H9 (cell line): ENCODE measurements around the gene JSRP1. TPM values are rescaled to one million over a fixed set of nuclear protein-coding genes. Genes with fewer than 3 reads are reported as not detected.

Experiments
- DNase-seq: peaks from one replicate; pipeline ENCODE4 v3.0.0-alpha.2; 2017
- H2AFZ ChIP-seq: one replicate; pipeline ENCODE4 v1.6.1; 2013; ENCODE audit warnings: mild to moderate bottlenecking, low read length, control low read depth, moderate library complexity
- H2AK5ac ChIP-seq: 2 replicates; pipeline ENCODE4 v1.6.1; 2013; ENCODE audit warnings: low read length, control low read depth, mixed read lengths; ENCODE audit not compliant: insufficient read length
- H2BK120ac ChIP-seq: one replicate; pipeline ENCODE4 v1.6.1; 2013; ENCODE audit warnings: low read depth, mild to moderate bottlenecking, low read length, control low read depth, inconsistent platforms; ENCODE audit not compliant: poor library complexity, severe bottlenecking
- H2BK12ac ChIP-seq: 2 replicates; pipeline ENCODE4 v1.6.1; 2013; ENCODE audit warnings: low read length, control low read depth, mixed read lengths, low read depth; ENCODE audit not compliant: insufficient read length
- H2BK15ac ChIP-seq: 2 replicates; pipeline ENCODE4 v1.6.1; 2013; ENCODE audit warnings: low read depth, low read length, control low read depth
- H2BK20ac ChIP-seq: one replicate; pipeline ENCODE4 v1.6.1; 2013; ENCODE audit warnings: low read depth, mild to moderate bottlenecking, low read length, control low read depth, inconsistent platforms; ENCODE audit not compliant: poor library complexity, severe bottlenecking
- H2BK5ac ChIP-seq: 2 replicates; pipeline ENCODE4 v1.6.1; 2013; ENCODE audit warnings: low read length, control low read depth, mixed read lengths; ENCODE audit not compliant: insufficient read length
- H3K14ac ChIP-seq: 2 replicates; pipeline ENCODE4 v1.6.1; 2013; ENCODE audit warnings: low read length, control low read depth; ENCODE audit not compliant: insufficient read depth
- H3K18ac ChIP-seq: 2 replicates; pipeline ENCODE4 v1.6.1; 2013; ENCODE audit warnings: low read depth, mild to moderate bottlenecking, mixed read lengths, low read length, control low read depth; ENCODE audit not compliant: insufficient read length
- H3K23ac ChIP-seq: 2 replicates; pipeline ENCODE4 v1.6.1; 2013; ENCODE audit warnings: low read length, control low read depth, mixed read lengths, low read depth; ENCODE audit not compliant: insufficient read length
- H3K23me2 ChIP-seq: 2 replicates; pipeline ENCODE4 v1.6.1; 2013; ENCODE audit warnings: low read depth, mild to moderate bottlenecking, mixed read lengths, low read length, control low read depth; ENCODE audit not compliant: insufficient read length, poor library complexity, severe bottlenecking
- H3K27ac ChIP-seq: 2 replicates; pipeline ENCODE4 v1.5.1; 2013; ENCODE audit warnings: low read length, control low read depth, mixed read lengths, low read depth; ENCODE audit not compliant: insufficient read length
- H3K27me3 ChIP-seq: 2 replicates; pipeline ENCODE4 v1.6.1; 2013; ENCODE audit warnings: low read length, control low read depth, inconsistent platforms; ENCODE audit not compliant: insufficient read depth
- H3K4ac ChIP-seq: 2 replicates; pipeline ENCODE4 v1.6.1; 2013; ENCODE audit warnings: low read depth, mild to moderate bottlenecking, control low read depth, inconsistent platforms, low read length, moderate library complexity
- H3K4me1 ChIP-seq: 2 replicates; pipeline ENCODE4 v1.6.1; 2013; ENCODE audit warnings: low read length, control low read depth, inconsistent platforms; ENCODE audit not compliant: insufficient read depth
- H3K4me2 ChIP-seq: 2 replicates; pipeline ENCODE4 v1.6.1; 2013; ENCODE audit warnings: low read length, control low read depth, mixed read lengths; ENCODE audit not compliant: insufficient read length, insufficient read depth
- H3K56ac ChIP-seq: 2 replicates; pipeline ENCODE4 v1.6.1; 2013; ENCODE audit warnings: low read depth, mild to moderate bottlenecking, mixed read lengths, low read length, control low read depth; ENCODE audit not compliant: insufficient read length
- H3K79me1 ChIP-seq: 2 replicates; pipeline ENCODE4 v1.6.1; 2013; ENCODE audit warnings: low read depth, mild to moderate bottlenecking, moderate library complexity, low read length, control low read depth, inconsistent platforms; ENCODE audit not compliant: insufficient read depth, poor library complexity, severe bottlenecking
- H3K79me2 ChIP-seq: 2 replicates; pipeline ENCODE4 v1.6.1; 2013; ENCODE audit warnings: low read length, control low read depth, inconsistent platforms; ENCODE audit not compliant: insufficient read depth
- H3K9ac ChIP-seq: 2 replicates; pipeline ENCODE4 v1.6.1; 2013; ENCODE audit warnings: low read length, control low read depth, mixed read lengths; ENCODE audit not compliant: insufficient read length; ENCODE audit errors: extremely low read depth
- H3K9me3 ChIP-seq: one replicate; pipeline ENCODE4 v1.6.1; 2013; ENCODE audit warnings: low read depth, low read length, inconsistent platforms; ENCODE audit not compliant: control insufficient read depth
- H3T11ph ChIP-seq: one replicate; pipeline ENCODE4 v1.6.1; 2013; ENCODE audit warnings: mild to moderate bottlenecking, low read length, control low read depth, inconsistent platforms
- H4K20me1 ChIP-seq: one replicate; pipeline ENCODE4 v1.6.1; 2013; ENCODE audit not compliant: control insufficient read depth, insufficient read length, insufficient read depth
- H4K5ac ChIP-seq: 2 replicates; pipeline ENCODE4 v1.6.1; 2013; ENCODE audit warnings: low read depth, mild to moderate bottlenecking, mixed read lengths, low read length, control low read depth; ENCODE audit not compliant: insufficient read length
- H4K8ac ChIP-seq: replicated peaks from 2 replicates; pipeline ENCODE4 v1.6.1; 2013; ENCODE audit warnings: low read length, control low read depth, mixed read lengths, low read depth; ENCODE audit not compliant: insufficient read length
- H4K91ac ChIP-seq: 2 replicates; pipeline ENCODE4 v1.6.1; 2013; ENCODE audit warnings: low read depth, mild to moderate bottlenecking, moderate library complexity, mixed read lengths, low read length, control low read depth; ENCODE audit not compliant: insufficient read length
- H3K27ac Mint-ChIP-seq, 3 experiments: 2 replicates in 2 of 3; 3 replicates in 1 of 3; pipeline ENCODE4 v1.8.0; 2020 to 2021; ENCODE audit warnings: mixed read lengths in 3 of 3, mild to moderate bottlenecking in 1 of 3, moderate library complexity in 1 of 3
- H3K27me3 Mint-ChIP-seq: 2 replicates; pipeline ENCODE4 v1.8.0; 2021; ENCODE audit warnings: low read depth, mild to moderate bottlenecking, moderate library complexity, mixed read lengths
- H3K36me3 Mint-ChIP-seq, 3 experiments: 2 replicates in 2 of 3; 3 replicates in 1 of 3; pipeline ENCODE4 v1.8.0; 2020 to 2021; ENCODE audit warnings: low read depth in 3 of 3, mixed read lengths in 3 of 3; ENCODE audit not compliant: insufficient read depth in 1 of 3
- H3K4me1 Mint-ChIP-seq, 2 experiments: 2 replicates each; pipeline ENCODE4 v1.8.0; 2020; ENCODE audit warnings: mixed read lengths in 2 of 2
- H3K4me3 Mint-ChIP-seq, 2 experiments: 2 replicates in 1 of 2; 3 replicates in 1 of 2; pipeline ENCODE4 v1.8.0; 2020 to 2021; ENCODE audit warnings: mild to moderate bottlenecking in 2 of 2, mixed read lengths in 2 of 2, moderate library complexity in 1 of 2
- H3K9me3 Mint-ChIP-seq, 2 experiments: 2 replicates in 1 of 2; 3 replicates in 1 of 2; pipeline ENCODE4 v1.8.0; 2020; ENCODE audit warnings: mild to moderate bottlenecking in 2 of 2, mixed read lengths in 2 of 2, moderate library complexity in 1 of 2
- CTCF ChIP-seq: fragments of 200-600 bp; sonication (generic); conservative IDR thresholded peaks from 3 replicates; pipeline ENCODE4 v1.8.0; 2021; ENCODE audit warnings: antibody characterized with exemption, mild to moderate bottlenecking
- WGBS: extraction: QIAGEN DNeasy Blood & Tissue Kit; methylation state at CpG from one replicate; pipeline ENCODE4 v1.1.7; 2013; ENCODE audit warnings: missing lambda C conversion rate, low lambda C conversion rate, mixed read lengths; ENCODE audit not compliant: insufficient read length; ENCODE audit errors: extremely low coverage; 5-methylcytosine and 5-hydroxymethylcytosine counted together
- total RNA-seq: library from RNA; stranded (reverse); gene quantifications from 2 replicates; pipeline ENCODE4 v1.2.1, GENCODE V29; 2021

JSRP1 gene
- total RNA-seq, 1 experiment from 2014 or later, result 0.90 TPM

GRCh38 chr19:2213799-2214198 lies 42.4 kb downstream of the JSRP1 start:
- H3K14ac ChIP-seq, result no peak overlapping the region
- no peaks in the 10 kb centered on the region for H3K27me3 ChIP-seq
- Mint-ChIP-seq H3K4me3 (no peak overlapping the region), H3K4me1 (no peaks in the 10 kb centered on the region), H3K36me3 (peaks cover 32 to 69% (median 63%) of the 10 kb centered on the region in 3 experiments; a peak in 6 of 7 replicates), H3K27ac (no peak overlapping the region), H3K27me3 (no peaks in the 10 kb centered on the region; the same call in 1 of the 2 replicates), H3K9me3 (no peaks in the 10 kb centered on the region)
- H3K4me1 ChIP-seq, result no peaks in the 10 kb centered on the region
- no peak overlapping the region for H4K8ac ChIP-seq
- TF ChIP-seq CTCF, result no peak
- no peak overlapping the region for H2BK20ac ChIP-seq
- no peak overlapping the region for H3K4ac ChIP-seq
- no peak overlapping the region for H4K5ac ChIP-seq
- no peak overlapping the region for H2BK5ac ChIP-seq
- DNase-seq, result no peak
- H2BK120ac ChIP-seq, result no peak overlapping the region
- no peak overlapping the region for H3K9ac ChIP-seq
- H3K79me2 ChIP-seq, result no peaks in the 10 kb centered on the region
- H3K4me2 ChIP-seq, result no peak overlapping the region
- H3K56ac ChIP-seq, result no peak overlapping the region
- no peak overlapping the region for H2BK12ac ChIP-seq
- H4K91ac ChIP-seq, result no peak overlapping the region
- no peak overlapping the region for H3K23ac ChIP-seq
- H2AFZ ChIP-seq, result no peak overlapping the region
- H2BK15ac ChIP-seq, result no peak overlapping the region
- no peaks in the 10 kb centered on the region for H3K23me2 ChIP-seq
- H4K20me1 ChIP-seq, result no peaks in the 10 kb centered on the region
- H3K79me1 ChIP-seq, result no peaks in the 10 kb centered on the region
- H3K18ac ChIP-seq, result no peak overlapping the region
- no peaks in the 10 kb centered on the region for H3K9me3 ChIP-seq
- no peak overlapping the region for H3T11ph ChIP-seq
- WGBS, result no CpG with 5 or more reads among the region's 26 CpGs
- no peak overlapping the region for H3K27ac ChIP-seq
- H2AK5ac ChIP-seq, result no peak overlapping the region
